ENCODE results near the gene RPL19.
"Not testable (repeated sequence)": the region's sequence is repeated elsewhere in the genome, so short reads cannot be mapped to it uniquely, and the experiment has no call there.

The RPL19 gene

GRCh38 chr17:39200070-39200879 lies at the start of gene RPL19:
RPL19 (plus strand) TSS chr17:39200283; CDS start chr17:39200345, 62 bp downstream.
- DNase-seq: peak; percentile 84

DNA sequence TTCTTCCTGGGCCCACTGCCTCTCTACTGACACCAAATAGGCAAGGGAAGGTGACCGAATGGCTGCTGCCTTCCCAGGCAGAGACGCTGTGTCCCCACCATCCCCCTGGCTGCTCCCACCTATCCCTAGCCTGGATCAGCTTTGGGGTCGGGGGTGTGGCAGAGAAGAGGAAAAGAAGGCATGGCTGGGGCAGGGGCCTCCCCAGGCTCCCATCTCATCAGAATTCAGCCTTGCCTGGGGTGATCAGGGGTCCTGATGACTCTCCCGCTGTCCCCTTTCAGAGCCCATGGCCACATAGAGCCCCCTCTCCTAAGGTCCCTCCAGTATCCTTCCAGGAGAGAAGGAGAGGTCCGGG lies 49.3 kb upstream of the RPL19 start:
- no peak for DNase-seq

- DNase-seq: no peak
Observed at GRCh38 chr17:39151150-39151942, 48.7 kb upstream of the RPL19 start, which contains the start of gene PLXDC1. PLXDC1 (minus strand) TSS chr17:39151637; CDS start chr17:39151437, 200 bp downstream.

- DNase-seq: no peak
Observed at GRCh38 chr17:39151943-39152818, 47.9 kb upstream of the RPL19 start.

- peak; percentile 94 for DNase-seq
Observed at GRCh38 chr17:39153599-39154051, 46.5 kb upstream of the RPL19 start.

DNA sequence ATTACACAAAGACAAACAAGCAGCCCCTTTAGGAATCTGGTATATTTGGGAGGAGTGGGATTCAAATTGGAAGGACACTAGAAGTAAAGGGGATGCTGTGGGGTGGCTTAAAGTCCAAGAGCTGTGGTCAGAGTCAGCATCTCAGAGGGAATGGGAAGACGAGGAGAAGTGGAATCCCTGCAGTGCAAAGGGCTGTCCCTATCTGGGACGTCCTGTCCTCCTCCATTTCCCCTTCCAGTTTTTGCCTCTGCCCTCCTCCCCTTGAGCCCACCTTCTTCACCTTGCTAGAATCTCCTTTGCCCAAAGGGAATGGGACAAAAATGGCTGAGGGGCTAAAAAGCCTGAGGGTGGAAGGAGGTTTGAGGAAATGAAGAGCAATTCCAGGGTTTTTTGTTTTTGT lies 44.4 kb upstream of the RPL19 start:
- DNase-seq: no peak

DNA sequence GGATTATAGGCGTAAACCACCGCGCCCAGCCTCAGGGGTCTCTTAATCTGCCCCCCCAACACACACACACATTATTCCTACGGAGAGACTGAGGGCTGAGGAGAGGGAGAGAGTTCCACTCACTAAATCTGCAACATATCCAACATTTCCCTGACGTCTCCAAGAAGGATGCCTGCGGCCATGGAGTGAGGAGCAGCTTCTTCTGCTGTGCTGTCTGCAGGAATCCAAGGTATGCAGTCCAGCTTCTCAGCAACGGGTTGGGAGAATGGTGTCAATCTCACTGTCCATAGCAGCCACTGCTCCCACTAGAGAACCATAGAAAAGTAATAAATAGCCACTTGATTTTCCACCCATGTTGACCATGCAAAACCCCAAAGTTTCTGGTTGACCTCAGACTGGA lies 43.6 kb upstream of the RPL19 start:
- DNase-seq: no peak

GRCh38 chr17:39158623-39159022 lies 41.5 kb upstream of the RPL19 start:
- DNase-seq: no peak

DNA sequence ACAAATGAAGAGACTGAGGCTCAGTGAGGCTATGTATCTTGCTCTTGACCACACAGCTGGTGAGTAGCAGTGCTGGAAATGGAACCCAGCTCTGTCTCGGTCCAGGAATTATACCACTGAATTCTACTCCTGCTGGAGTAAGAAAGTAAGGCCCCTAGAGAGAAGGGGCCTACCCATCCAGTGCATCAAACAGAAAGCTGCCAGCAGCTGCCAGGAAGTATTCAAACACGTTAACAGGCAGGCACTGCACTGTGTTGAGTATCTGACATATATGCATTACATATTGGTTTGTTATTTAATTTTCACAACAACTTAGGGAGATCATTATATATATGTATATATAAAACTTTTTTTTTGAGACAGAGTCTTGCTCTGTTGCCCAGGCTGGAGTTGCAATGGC lies 38.1 kb upstream of the RPL19 start:
- no peak for DNase-seq

DNA sequence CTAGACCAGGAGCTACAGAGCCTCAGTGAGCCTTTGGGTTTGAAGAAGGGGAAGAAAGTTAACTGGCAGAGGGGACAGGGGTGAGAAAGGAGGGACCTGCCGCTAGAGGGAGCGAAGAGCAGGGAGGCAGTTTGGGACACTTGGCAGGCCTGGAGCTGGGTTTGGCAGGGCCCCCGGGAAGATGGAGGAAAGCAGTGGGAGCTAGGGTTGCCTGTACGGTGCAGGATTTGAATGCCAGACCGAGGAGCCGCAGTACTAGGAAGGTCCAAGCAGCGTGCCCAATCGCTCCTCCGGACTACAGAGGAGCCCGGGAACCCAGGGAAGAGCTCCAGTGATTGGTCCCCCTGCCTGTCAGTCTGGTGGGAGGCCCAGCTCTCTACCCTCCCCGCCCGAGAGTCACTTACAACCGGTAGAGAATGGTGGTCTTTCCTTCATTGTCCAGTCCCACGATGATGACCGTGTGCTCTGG lies 35.4 kb upstream of the RPL19 start:
- DNase-seq: peak; percentile 87

GRCh38 chr17:39165178-39165840 lies 34.8 kb upstream of the RPL19 start:
- no peak for DNase-seq

GRCh38 chr17:39165841-39166349 lies 34.2 kb upstream of the RPL19 start, which contains the start of gene ARL5C:
ARL5C (minus strand) TSS chr17:39166161; CDS start chr17:39165760, 401 bp downstream.
- DNase-seq: no peak

- DNase-seq: no peak
Observed at GRCh38 chr17:39166437-39167335, 33.4 kb upstream of the RPL19 start.

GRCh38 chr17:39167476-39167875 lies 32.6 kb upstream of the RPL19 start:
- peak; percentile 55 for DNase-seq

DNA sequence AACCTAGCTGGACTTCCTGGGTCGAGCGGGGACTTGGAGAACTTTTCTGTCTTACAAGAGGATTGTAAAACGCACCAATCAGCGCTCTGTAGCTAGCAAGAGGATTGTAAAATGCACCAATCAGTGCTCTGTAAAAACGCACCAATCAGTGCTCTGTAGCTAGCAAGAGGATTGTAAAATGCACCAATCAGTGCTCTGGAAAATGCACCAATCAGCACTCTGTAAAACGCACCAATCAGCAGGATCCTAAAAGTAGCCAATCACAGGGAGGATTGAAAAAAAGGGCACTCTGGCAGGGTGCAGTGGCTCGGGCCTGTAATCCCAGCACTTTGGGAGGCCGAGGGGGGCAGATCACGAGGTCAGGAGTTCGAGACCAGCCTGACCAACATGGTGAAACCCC lies 31.6 kb upstream of the RPL19 start:
- DNase-seq: not testable (repeated sequence)

DNA sequence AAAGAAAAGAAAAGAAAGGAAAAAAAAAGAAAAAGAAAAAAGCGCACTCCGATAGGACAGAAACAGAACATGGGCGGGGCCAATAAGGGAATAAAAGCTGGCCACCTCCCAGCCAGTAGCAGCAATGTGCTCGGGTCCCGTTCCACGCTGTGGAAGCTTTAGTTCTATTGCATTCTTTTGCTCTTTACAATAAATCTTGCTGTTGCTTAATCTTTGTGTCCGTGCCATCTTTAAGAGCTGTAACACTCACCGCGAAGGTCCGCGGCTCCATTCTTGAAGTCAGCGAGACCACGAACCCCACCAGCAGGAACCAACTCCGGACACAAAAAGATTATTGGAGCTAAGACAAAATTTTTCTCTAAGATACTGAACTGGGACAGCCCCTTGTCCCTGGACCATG lies 31.0 kb upstream of the RPL19 start:
- no peak for DNase-seq

- no peak for DNase-seq
Observed at GRCh38 chr17:39169518-39169917, 30.6 kb upstream of the RPL19 start.

GRCh38 chr17:39170109-39170508 lies 30.0 kb upstream of the RPL19 start:
- no peak for DNase-seq

DNA sequence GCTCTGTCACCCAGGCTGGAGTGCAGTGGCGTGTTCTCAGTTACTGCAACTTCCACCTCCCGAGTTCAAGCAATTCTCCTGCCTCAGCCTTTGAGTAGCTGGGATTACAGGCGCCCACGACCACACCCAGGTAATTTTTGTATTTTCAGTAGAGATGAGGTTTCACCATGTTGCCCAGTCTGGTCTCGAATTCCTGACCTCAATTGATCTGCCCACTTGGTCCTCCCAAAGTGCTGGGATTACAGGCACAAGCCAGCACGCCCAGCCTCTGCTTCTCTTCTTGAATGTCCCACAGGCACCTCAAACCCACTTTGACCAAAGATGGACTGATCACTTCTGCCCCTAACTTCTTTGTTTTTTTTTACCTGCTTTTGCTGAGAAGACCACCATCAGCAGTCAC lies 29.5 kb upstream of the RPL19 start:
- DNase-seq: no peak

GRCh38 chr17:39171933-39172332 lies 28.1 kb upstream of the RPL19 start:
- no peak for DNase-seq

GRCh38 chr17:39173080-39173479 lies 27.0 kb upstream of the RPL19 start:
- no peak for DNase-seq
